C4-2B (cell line): ENCODE results near the gene SCYGR2.

Experiments used
- CTCF ChIP-seq: fragments of 450-650 bp; conservative IDR thresholded peaks from 2 replicates; pipeline ENCODE4 v1.5.1; 2017; ENCODE audit warnings: mild to moderate bottlenecking
- ZFX ChIP-seq: fragments of 450-650 bp; IDR thresholded peaks from 2 replicates; pipeline ENCODE4 v1.6.1; 2017

- no peak for TF ChIP-seq CTCF
- TF ChIP-seq ZFX, result no peak
Observed at GRCh38 chr2:227607941-227608340, 9.2 kb downstream of the SCYGR2 start.
